Neural progenitor cell (in vitro differentiated cells): Measurements from ENCODE around the gene LY86. TPM values are rescaled to one million over a fixed set of nuclear protein-coding genes. Genes with fewer than 3 reads are reported as not detected.

Experiments used
- DNase-seq: peaks from one replicate; pipeline ENCODE4 v3.0.0-alpha.2; 2016; ENCODE audit warnings: low spot score
- H2AFZ ChIP-seq: fragments of 200-600 bp; sonication (generic); replicated peaks from 2 replicates; pipeline ENCODE4 v1.6.1; 2016; ENCODE audit warnings: antibody characterized with exemption
- H3F3A ChIP-seq: fragments of 200-600 bp; sonication (generic); 2 replicates; pipeline ENCODE4 v1.6.1; 2016; ENCODE audit warnings: antibody characterized with exemption, low read depth
- H3K27ac ChIP-seq: fragments of 200-600 bp; sonication (generic); 2 replicates; pipeline ENCODE4 v1.5.1; 2016; ENCODE audit warnings: mild to moderate bottlenecking
- H3K27me3 ChIP-seq: fragments of 200-600 bp; sonication (generic); 2 replicates; pipeline ENCODE4 v1.6.1; 2016; ENCODE audit warnings: mild to moderate bottlenecking, moderate library complexity
- H3K36me3 ChIP-seq: fragments of 200-600 bp; sonication (generic); 2 replicates; pipeline ENCODE4 v1.5.1; 2016
- H3K4me1 ChIP-seq: fragments of 200-600 bp; sonication (generic); 2 replicates; pipeline ENCODE4 v1.6.1; 2016; ENCODE audit warnings: mixed run types
- H3K4me2 ChIP-seq: fragments of 200-600 bp; sonication (generic); 2 replicates; pipeline ENCODE4 v1.6.1; 2016
- H3K4me3 ChIP-seq: fragments of 200-600 bp; sonication (generic); 2 replicates; pipeline ENCODE4 v1.5.1; 2016
- H3K79me2 ChIP-seq: fragments of 200-600 bp; sonication (generic); 2 replicates; pipeline ENCODE4 v1.6.1; 2016; ENCODE audit warnings: low read depth
- H3K9ac ChIP-seq: fragments of 200-600 bp; sonication (generic); 2 replicates; pipeline ENCODE4 v1.6.1; 2016
- H3K9me3 ChIP-seq: fragments of 200-600 bp; sonication (generic); 2 replicates; pipeline ENCODE4 v1.5.1; 2016; ENCODE audit warnings: low read depth
- H4K20me1 ChIP-seq: fragments of 200-600 bp; sonication (generic); 2 replicates; pipeline ENCODE4 v1.6.1; 2016; ENCODE audit warnings: low read depth
- H3K27ac Mint-ChIP-seq: 3 replicates; pipeline ENCODE4 v1.8.0; 2021; ENCODE audit warnings: mixed read lengths
- H3K27me3 Mint-ChIP-seq: 2 replicates; pipeline ENCODE4 v1.8.0; 2022; ENCODE audit warnings: low read depth, mild to moderate bottlenecking, inconsistent platforms, moderate library complexity, mixed read lengths; ENCODE audit not compliant: insufficient read depth
- H3K36me3 Mint-ChIP-seq: 3 replicates; pipeline ENCODE4 v1.8.0; 2021; ENCODE audit warnings: mixed read lengths
- H3K4me1 Mint-ChIP-seq: 3 replicates; pipeline ENCODE4 v1.8.0; 2021; ENCODE audit warnings: mixed read lengths
- H3K4me3 Mint-ChIP-seq: 3 replicates; pipeline ENCODE4 v1.8.0; 2021; ENCODE audit warnings: mild to moderate bottlenecking, moderate library complexity, mixed read lengths
- H3K9me3 Mint-ChIP-seq: 3 replicates; pipeline ENCODE4 v1.8.0; 2020; ENCODE audit warnings: mixed read lengths
- EZH2 ChIP-seq: fragments of 200-600 bp; sonication (generic); IDR thresholded peaks from 2 replicates; pipeline ENCODE4 v1.6.1; 2017; ENCODE audit warnings: antibody characterized with exemption, mild to moderate bottlenecking, moderate library complexity
- EZH2phosphoT487 ChIP-seq: fragments of 200-600 bp; sonication (generic); IDR thresholded peaks from 2 replicates; pipeline ENCODE4 v1.6.1; 2017; ENCODE audit warnings: antibody characterized with exemption
- total RNA-seq: library from RNA; depleted of rRNA; stranded (reverse); fragments of >200 nt; gene quantifications from 2 replicates; pipeline ENCODE4 v1.2.3, GENCODE V29; 2015; ENCODE audit warnings: low replicate concordance
- TF ChIP-seq, protein P1 (sequence below): fragments of 200-600 bp; sonication (generic); IDR thresholded peaks from 2 replicates; pipeline ENCODE4 v1.5.1; 2017; ENCODE audit warnings: antibody characterized with exemption, mild to moderate bottlenecking

LY86 gene
- total RNA-seq, 1 donor from 2014 or later, result not detected

DNA sequence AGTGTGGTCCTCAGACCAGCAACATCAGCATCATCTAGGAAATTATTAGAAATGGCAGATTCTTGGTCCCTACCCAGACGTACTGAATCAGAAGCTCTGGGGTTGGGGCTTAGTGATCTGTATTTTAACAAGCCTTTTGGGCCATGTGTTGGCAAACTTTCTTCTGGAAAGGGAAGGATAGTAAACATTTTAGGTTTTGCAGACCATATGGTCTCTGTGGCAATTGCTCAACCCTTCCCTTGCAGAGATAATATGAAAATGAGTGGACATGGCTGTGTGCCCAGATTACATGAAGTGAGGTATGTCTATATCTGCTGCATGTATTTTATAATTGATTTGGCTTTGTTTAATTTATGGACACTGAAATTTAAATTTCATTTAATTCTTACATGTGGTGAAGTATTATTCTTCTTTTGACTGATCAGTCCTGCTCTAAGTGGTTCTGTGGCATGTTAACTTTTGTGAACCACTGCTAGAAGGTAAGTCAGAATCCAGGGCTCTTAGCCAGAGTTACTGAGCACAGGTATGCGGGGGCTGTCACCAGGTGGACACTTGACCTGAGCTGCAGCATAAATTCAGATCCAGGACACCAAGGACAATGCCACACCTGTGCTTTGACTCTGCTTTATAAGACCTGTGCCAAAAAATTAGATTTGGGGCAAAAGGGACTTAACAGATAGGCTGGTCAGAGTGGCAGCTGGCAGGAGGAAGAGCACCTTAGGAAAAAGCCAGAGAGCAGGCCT, 43.2 kb downstream of the LY86 start:
- H3K4me1 Mint-ChIP-seq, result peaks cover 6% of the 10 kb centered on the region
- no peak overlapping the region for H3K27ac Mint-ChIP-seq
- no peak overlapping the region for H3K4me2 ChIP-seq
- H4K20me1 ChIP-seq, result no peaks in the 10 kb centered on the region
- DNase-seq, result no peak
- H3K36me3 ChIP-seq, result no peaks in the 10 kb centered on the region
- H3K4me1 ChIP-seq, result peaks cover 4% of the 10 kb centered on the region
- no peaks in the 10 kb centered on the region for H3K9me3 Mint-ChIP-seq
- no peaks in the 10 kb centered on the region for H3K79me2 ChIP-seq
- no peaks in the 10 kb centered on the region for H3K36me3 Mint-ChIP-seq
- TF ChIP-seq, protein P1, sequence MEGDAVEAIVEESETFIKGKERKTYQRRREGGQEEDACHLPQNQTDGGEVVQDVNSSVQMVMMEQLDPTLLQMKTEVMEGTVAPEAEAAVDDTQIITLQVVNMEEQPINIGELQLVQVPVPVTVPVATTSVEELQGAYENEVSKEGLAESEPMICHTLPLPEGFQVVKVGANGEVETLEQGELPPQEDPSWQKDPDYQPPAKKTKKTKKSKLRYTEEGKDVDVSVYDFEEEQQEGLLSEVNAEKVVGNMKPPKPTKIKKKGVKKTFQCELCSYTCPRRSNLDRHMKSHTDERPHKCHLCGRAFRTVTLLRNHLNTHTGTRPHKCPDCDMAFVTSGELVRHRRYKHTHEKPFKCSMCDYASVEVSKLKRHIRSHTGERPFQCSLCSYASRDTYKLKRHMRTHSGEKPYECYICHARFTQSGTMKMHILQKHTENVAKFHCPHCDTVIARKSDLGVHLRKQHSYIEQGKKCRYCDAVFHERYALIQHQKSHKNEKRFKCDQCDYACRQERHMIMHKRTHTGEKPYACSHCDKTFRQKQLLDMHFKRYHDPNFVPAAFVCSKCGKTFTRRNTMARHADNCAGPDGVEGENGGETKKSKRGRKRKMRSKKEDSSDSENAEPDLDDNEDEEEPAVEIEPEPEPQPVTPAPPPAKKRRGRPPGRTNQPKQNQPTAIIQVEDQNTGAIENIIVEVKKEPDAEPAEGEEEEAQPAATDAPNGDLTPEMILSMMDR, result no peak
- TF ChIP-seq EZH2phosphoT487, result no peak
- TF ChIP-seq EZH2, result no peak
- no peak overlapping the region for H3K4me3 ChIP-seq
- H3K9ac ChIP-seq, result no peak overlapping the region
- H3K27me3 Mint-ChIP-seq, result no peaks in the 10 kb centered on the region
- no peak overlapping the region for H3K27ac ChIP-seq
- H3K4me3 Mint-ChIP-seq, result no peak overlapping the region
- no peaks in the 10 kb centered on the region for H3F3A ChIP-seq
- H3K9me3 ChIP-seq, result no peaks in the 10 kb centered on the region
- H3K27me3 ChIP-seq, result no peaks in the 10 kb centered on the region
- H2AFZ ChIP-seq, result no peak overlapping the region

DNA sequence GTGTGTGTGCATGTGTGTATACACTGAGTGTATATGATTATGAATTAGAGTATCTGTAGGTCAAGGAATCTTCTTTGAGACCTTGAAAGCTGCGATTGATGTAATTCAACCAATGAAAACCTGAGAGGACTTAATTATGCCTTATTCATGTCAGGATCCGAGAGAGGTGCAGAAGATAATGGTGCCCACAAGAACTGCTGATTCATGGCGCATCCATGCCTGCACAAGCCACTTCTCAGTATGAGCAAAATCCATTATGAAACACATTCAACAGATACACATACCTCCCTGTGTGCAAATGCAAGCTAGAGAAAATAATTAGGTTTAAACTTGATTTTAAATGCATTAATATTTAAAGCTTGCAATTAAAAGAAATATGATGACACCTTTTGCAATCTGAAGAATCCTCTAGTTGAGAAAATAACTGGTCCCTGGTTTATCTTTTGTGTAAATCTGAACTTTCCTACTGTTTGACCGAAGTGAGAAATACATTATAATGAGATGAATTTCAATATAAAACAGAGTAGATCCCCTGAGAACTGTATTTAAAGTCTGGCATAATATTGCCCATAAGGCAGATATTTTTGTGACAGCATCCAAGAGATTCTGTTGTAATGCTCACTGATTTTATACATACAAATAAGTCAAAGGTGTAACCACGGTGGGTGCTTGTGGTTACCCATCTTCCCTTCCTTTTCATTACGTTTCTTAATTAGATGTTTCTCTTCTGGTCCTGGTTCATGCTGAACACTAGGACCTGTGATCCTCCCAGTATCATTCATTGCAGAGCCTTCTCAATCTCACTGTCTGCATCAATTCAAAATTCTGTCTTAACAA, 45.6 kb downstream of the LY86 start:
- Histone ChIP-seq H2AFZ (no peak overlapping the region), H3K79me2 (no peaks in the 10 kb centered on the region), H3K27me3 (no peaks in the 10 kb centered on the region), H3F3A (no peaks in the 10 kb centered on the region), H4K20me1 (no peaks in the 10 kb centered on the region), H3K4me3 (no peak overlapping the region), H3K9me3 (no peaks in the 10 kb centered on the region), H3K9ac (no peak overlapping the region), H3K27ac (no peak overlapping the region), H3K4me2 (no peak overlapping the region), H3K36me3 (no peaks in the 10 kb centered on the region), H3K4me1 (peaks cover 4% of the 10 kb centered on the region)
- Mint-ChIP-seq H3K4me3 (no peak overlapping the region), H3K27me3 (no peaks in the 10 kb centered on the region), H3K4me1 (peaks cover 15% of the 10 kb centered on the region), H3K9me3 (no peaks in the 10 kb centered on the region), H3K36me3 (no peaks in the 10 kb centered on the region), H3K27ac (no peak overlapping the region)
- DNase-seq, result no peak
- TF ChIP-seq, protein P1, result no peak
- TF ChIP-seq EZH2 (no peak), EZH2phosphoT487 (no peak)

DNA sequence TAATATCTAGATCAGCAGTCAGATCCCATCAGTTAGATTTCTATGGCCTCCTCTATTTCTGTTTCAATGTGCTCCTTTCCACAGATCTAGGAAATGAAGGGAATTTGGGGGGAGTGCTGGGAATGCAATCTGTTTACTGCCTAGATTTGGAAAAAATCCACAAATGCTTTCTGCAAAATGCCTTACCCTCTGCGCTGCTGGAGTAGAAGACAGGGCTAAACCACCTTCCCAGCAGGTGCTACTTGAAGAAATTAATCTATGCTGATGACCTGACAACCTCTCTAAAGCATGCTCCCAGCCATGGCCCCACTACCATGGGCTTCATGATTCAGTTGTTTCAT, 46.2 kb downstream of the LY86 start:
- H3K9ac ChIP-seq, result no peak overlapping the region
- no peak overlapping the region for H3K27ac ChIP-seq
- H3K9me3 ChIP-seq, result no peaks in the 10 kb centered on the region
- no peaks in the 10 kb centered on the region for H3K9me3 Mint-ChIP-seq
- DNase-seq, result no peak
- H3K4me3 Mint-ChIP-seq, result no peak overlapping the region
- TF ChIP-seq EZH2 (no peak), EZH2phosphoT487 (no peak)
- TF ChIP-seq, protein P1, result no peak
- no peaks in the 10 kb centered on the region for H4K20me1 ChIP-seq
- no peaks in the 10 kb centered on the region for H3K36me3 Mint-ChIP-seq
- no peak overlapping the region for H3K4me3 ChIP-seq
- H3K4me1 Mint-ChIP-seq, result peaks cover 15% of the 10 kb centered on the region
- H3K4me1 ChIP-seq, result peaks cover 4% of the 10 kb centered on the region
- no peak overlapping the region for H2AFZ ChIP-seq
- no peaks in the 10 kb centered on the region for H3K36me3 ChIP-seq
- H3K79me2 ChIP-seq, result no peaks in the 10 kb centered on the region
- no peak overlapping the region for H3K4me2 ChIP-seq
- no peaks in the 10 kb centered on the region for H3F3A ChIP-seq
- H3K27me3 ChIP-seq, result no peaks in the 10 kb centered on the region
- no peaks in the 10 kb centered on the region for H3K27me3 Mint-ChIP-seq
- H3K27ac Mint-ChIP-seq, result no peak overlapping the region
